ENCODE results near the gene CORO2B. TPM values are rescaled to one million over a fixed set of nuclear protein-coding genes. Genes with fewer than 3 reads are reported as not detected.

The CORO2B gene
- total RNA-seq = 6.6 TPM
- long read RNA-seq, transcript CORO2B-204 (12 exons, 3,566 nt) = major isoform, 13 of 23 reads
- long read RNA-seq, partial matches to known transcripts = 8 of 23 reads
- long read RNA-seq, other reads (novel, unspliced or antisense) = 2 of 23 reads

DNA sequence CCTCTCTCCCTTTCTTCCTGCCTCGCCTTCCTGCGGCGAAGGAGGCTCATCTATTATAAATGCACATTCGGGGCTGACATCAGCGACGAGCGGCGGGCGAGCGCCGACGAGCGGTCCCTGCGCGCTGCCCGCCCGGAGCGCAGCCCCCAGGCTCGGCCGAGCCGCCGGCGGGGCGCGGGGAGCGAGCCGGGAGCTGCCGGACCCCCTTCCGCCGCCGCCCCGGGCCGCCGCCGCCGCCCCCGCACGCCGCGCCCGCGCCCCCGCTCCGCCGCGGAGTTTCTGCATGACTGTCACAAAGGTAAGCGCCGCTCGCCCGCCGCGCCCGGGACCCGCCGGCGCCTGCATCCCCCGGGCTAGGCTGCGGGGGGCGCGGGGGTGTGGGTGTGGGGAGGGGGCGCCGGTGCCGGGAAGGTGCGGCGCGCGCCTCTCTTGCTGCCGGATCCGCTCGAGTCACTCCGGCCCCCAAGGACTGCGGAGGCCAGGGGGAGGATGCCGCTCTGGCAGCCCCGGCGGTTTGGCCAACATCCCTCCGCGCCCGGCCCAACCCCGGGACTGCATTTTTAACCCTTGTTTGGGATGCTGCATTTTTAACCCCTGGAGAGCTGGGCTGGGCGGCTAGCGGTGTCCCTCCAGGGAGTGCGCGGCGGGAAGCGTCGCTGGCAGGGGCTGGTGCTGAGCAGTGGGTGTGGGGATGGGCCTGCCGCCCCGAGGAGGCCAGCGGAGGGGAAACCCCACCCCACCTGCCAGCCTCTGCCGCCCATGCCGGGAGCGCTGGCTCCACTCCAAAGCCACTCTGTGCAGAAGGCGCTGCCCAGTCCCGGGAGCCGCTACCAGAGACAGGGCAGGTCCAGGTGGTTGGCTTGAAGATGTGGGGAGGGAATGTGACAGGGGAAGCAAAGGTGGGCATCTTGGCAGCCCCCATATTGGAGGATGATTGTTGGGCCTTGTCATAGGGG, at the start of gene CORO2B:
Gene CORO2B, plus strand, starts transcription at position 14 of the 956 bp plus-strand sequence. Its CDS starts 270 bp downstream, at position 284.
- intact Hi-C loops (cut with DNase I) = loop anchor here (5.0 kb wide), 1 partner anchor 93 kb away; no protein-coding TSS in a partner anchor
- peak; percentile 73 for DNase-seq
- ATAC-seq (ENCODE audit: poor library complexity) = peak; percentile 38

GRCh38 chr15:68531387-68532179, 47.2 kb upstream of the CORO2B start:
- DNase-seq (no peak), ATAC-seq (ENCODE audit: poor library complexity) (no peak)
- intact Hi-C loops (cut with DNase I) = no loop called here

- intact Hi-C loops (cut with DNase I) = no loop called here
- DNase-seq (no peak), ATAC-seq (ENCODE audit: poor library complexity) (peak; percentile 72)
Observed at GRCh38 chr15:68536331-68537095, 42.3 kb upstream of the CORO2B start.

DNA sequence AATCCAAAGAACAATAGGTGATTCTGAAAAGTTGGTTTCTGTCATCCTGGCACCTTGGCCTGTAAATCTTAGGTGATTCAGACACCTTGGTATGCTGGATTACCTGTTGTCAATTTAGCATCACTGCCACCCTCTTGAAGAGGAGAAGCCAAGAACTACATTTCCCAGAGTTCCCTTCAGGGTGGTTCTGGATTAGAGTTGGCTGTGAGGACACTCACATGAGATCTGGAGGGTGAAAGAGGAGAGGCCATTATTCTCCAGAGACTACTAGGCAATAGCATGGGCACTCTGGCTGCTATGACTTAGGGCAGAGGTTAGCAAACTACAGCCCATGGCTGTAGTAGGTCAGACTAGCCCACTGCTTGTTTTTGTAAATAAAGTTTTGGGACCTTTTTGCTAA, 41.7 kb upstream of the CORO2B start:
- DNase-seq (no peak), ATAC-seq (ENCODE audit: poor library complexity) (no peak)
- intact Hi-C loops (cut with DNase I) = no loop called here

- DNase-seq (no peak), ATAC-seq (ENCODE audit: poor library complexity) (no peak)
- intact Hi-C loops (cut with DNase I) = no loop called here
Observed at GRCh38 chr15:68537506-68537905, 41.3 kb upstream of the CORO2B start.

DNA sequence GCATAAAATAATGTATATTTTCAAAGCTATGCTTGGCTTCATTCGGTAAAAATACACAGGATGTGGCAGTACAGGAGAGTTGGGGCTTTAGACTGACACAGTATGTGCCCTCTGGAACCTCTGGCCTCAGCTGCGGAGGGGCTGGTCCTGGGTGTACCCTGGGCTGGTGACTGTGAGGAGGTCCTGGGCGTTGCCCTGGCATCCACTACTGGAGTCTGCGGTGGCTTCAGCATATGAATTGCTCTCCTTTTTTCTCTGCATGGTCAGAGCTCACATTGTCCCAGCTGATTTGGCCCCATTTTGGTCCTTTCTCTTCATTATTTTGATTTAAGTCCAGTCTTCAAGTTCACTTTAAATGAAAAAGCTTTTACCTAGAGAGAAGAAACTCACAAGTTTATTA, 40.5 kb upstream of the CORO2B start:
- intact Hi-C loops (cut with DNase I) = no loop called here

GRCh38 chr15:68541743-68542142, 37.0 kb upstream of the CORO2B start:
- intact Hi-C loops (cut with DNase I) = no loop called here
- DNase-seq = no peak
- no peak for ATAC-seq (ENCODE audit: poor library complexity)

More for the DNA sequence above, 40.5 kb upstream of the CORO2B start:
- ATAC-seq (ENCODE audit: poor library complexity) (no peak), DNase-seq (no peak)

GRCh38 chr15:68542348-68542747, 36.4 kb upstream of the CORO2B start:
- ATAC-seq (ENCODE audit: poor library complexity) = no peak
- intact Hi-C loops (cut with DNase I) = no loop called here
- DNase-seq = no peak

- ATAC-seq (ENCODE audit: poor library complexity) (peak; percentile 36), DNase-seq (no peak)
- intact Hi-C loops (cut with DNase I) = no loop called here
Observed at GRCh38 chr15:68542771-68543164, 36.0 kb upstream of the CORO2B start.

GRCh38 chr15:68543165-68544008, 35.4 kb upstream of the CORO2B start:
- intact Hi-C loops (cut with DNase I) = no loop called here
- DNase-seq (no peak), ATAC-seq (ENCODE audit: poor library complexity) (peak; percentile 92)

DNA sequence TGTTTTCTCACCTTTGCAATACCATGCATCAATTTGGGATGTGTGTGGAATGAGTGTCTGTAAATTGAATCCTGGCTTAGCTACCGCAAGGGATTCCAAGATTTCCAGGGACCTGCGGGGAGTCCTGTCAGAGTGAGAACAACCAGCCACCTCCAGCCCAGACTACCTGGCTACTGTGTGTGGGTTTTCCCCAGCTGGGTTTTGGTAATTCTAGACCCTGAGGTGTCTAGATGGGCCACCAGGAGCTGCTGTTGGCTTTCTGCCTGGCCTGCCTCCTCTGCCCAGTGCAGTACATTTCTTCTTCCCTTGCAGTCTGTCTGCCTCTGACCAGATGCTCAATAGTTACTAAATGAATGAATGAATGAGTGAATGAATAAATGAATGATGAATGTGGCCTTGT, 32.5 kb upstream of the CORO2B start:
- intact Hi-C loops (cut with DNase I) = no loop called here
- no peak for ATAC-seq (ENCODE audit: poor library complexity)
- no peak for DNase-seq

GRCh38 chr15:68548364-68548763, 30.4 kb upstream of the CORO2B start:
- DNase-seq = no peak
- intact Hi-C loops (cut with DNase I) = no loop called here
- no peak for ATAC-seq (ENCODE audit: poor library complexity)

DNA sequence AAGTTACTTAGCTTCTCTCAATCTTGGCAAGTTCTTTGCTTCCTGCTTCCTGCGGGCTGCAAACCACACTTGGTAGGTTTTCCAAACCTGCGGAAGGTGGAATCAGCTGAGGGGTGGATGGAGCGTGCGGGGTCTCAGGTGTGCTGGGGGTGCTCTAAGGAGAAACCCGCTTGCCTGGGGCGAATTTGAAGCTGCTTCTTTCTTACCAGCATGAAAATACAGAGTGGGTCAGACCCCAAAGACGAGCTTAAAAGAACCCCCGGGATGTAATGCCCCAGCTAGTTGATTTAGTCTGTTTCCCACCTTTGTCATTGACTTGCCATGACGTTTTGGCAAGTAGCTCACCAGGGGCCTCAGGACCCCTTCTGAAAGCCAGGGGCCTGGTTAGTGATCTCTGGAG, 28.8 kb upstream of the CORO2B start:
- intact Hi-C loops (cut with DNase I) = loop anchor here (2.0 kb wide), 1 partner anchor 375 kb away; no protein-coding TSS in a partner anchor
- DNase-seq (no peak), ATAC-seq (ENCODE audit: poor library complexity) (no peak)

GRCh38 chr15:68550498-68551295, 28.1 kb upstream of the CORO2B start:
- ATAC-seq (ENCODE audit: poor library complexity) (peak; percentile 56), DNase-seq (peak; percentile 81)
- intact Hi-C loops (cut with DNase I) = loop anchor here (2.0 kb wide), 1 partner anchor 374 kb away; no protein-coding TSS in a partner anchor

DNA sequence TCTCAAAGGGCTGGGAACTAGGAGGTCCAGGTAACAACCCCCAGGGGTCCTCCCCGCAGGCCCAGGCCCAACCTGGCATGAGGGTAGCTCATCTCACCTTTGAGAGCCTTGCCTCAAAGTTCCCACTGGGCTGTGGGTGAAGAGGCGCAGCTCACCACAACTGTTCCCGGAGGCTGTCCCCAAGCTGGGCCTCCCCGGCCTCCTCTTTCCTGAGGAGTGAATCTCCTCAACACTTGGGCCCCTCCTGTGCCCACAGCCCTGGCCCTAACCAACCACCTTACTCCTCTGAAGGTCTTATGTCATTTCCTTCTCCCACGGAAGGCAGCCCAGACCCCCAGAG, 27.5 kb upstream of the CORO2B start:
- intact Hi-C loops (cut with DNase I) = loop anchor here (2.0 kb wide), 1 partner anchor 374 kb away; no protein-coding TSS in a partner anchor
- no peak for ATAC-seq (ENCODE audit: poor library complexity)
- DNase-seq = no peak

DNA sequence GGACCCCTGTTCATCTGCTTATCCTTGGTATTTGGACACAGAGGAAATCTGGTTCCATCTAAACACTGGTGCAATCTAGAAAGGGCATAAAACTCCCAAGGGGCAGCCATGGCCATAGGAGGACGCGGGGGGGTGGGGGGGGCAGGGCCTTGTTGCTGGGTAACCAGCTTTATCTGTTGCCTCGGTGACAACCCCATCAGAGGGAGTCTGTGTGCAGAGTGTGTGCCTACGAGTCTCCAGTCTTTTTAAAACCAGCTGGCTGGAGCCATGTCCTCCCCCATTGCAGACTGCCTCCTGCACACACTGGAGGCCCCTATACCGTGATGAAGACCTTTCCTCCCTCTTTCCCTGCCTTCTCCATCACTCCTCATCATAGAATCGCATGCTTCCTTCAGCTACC, 26.4 kb upstream of the CORO2B start:
- intact Hi-C loops (cut with DNase I) = no loop called here
- no peak for DNase-seq
- ATAC-seq (ENCODE audit: poor library complexity) = no peak

DNA sequence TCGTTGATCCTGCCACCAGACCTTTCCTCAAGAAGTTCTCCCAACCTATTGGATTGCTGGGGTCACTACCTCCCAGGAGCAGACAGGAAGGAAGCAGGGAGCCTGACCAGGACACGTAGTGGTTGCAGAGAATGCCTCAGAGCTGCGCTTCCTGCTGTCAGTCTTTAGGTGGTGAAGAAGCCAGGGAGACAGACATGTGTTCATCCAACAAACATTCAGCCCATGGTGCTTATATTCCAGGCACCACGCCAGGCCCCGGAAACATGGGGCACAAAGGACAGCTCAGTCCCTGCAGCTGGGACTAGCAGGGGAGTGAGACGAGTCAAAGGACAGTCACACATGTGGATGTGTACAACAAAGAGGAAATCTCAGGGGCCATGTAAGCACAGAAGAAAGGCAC, 26.0 kb upstream of the CORO2B start:
- ATAC-seq (ENCODE audit: poor library complexity) (no peak), DNase-seq (no peak)
- intact Hi-C loops (cut with DNase I) = no loop called here

All from Right ventricle myocardium superior (tissue), 1 donor.